GM21529 (cell line): Measurements from ENCODE around the gene RASEF.

Source experiments
- ATAC-seq: cut with Tn5 transposase; IDR thresholded peaks from one replicate; pipeline ENCODE4 v1.9.1; 2021; ENCODE audit not compliant: unreplicated experiment

RASEF gene

GRCh38 chr9:83013867-83014605 lies 48.9 kb downstream of the RASEF start:
- ATAC-seq = no peak

DNA sequence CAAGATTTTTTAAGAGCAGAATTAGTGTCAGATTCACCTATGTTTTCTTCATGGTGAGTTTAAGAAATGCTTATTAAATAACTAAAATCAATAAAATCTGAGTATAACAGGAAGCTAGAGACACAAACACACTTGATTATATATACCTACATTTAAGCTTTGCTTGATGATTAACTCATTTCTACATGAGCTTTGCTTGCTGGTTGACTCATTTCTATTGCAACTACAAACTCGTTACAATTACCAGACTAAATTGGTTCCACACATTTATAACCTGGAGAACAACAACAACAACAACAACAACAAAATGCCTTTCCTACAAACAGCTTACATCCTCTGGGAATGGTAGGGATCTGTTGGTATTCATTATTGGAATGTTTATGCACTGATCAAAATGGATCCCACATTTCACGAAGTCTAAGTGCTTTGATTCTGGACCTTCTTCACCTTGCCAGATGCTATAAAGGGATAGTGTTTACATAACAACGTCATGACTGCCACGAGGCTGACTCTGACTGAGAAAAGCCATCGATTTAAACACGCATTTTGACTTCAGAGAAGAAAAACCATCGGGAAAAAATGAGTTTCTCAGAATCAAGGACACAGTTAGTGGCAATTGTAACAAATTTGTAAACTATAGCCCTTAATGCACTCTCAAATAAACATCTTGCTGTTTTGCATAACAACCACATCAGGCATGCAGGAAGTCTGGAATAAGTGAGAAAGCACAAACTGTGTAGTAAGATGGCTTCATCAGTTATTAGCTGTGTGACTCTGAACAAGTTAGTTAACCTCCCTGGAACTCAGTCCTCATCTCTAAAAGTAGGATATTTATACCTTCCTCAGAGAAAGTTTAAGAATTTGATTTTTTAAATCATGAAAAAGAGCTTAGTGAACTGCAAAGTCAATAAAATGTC lies 49.8 kb downstream of the RASEF start:
- ATAC-seq = no peak

DNA sequence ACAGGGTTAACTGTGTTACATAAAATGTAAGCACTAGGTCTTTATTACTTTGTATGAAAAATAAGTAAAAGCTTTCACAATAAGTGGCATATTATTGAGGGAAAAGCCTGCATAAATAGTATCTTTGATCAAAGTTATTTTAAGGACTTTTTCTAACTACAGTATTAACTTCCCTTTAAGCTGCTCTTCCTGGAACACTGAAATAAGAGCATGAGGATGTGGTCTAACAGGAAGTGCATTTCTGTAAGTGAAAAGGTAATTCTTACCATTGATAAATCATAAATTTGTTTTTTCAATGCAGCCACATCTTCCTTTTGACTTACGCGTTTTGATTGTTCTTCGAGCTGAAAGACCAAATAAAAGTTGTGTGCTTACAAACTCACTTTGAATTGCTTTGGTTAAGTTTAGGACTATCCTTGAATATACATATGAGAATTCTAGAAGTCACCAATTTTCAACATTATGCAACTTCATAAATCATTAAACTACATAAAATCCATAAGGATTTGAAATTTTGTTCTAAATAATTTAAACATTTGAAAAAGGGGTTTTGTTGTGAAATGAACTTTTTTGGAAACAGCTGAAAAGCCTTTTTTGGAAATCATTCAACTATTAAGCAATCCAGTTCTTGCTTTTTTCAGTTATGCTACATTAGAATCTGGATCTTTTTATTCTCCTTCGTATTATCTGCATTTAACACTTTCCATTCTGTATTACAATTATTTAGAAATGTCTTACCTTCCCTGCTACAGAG lies 50.6 kb downstream of the RASEF start:
- ATAC-seq = no peak

GRCh38 chr9:83011611-83012010 lies 51.3 kb downstream of the RASEF start:
- no peak for ATAC-seq

GRCh38 chr9:83007521-83008300 lies 55.2 kb downstream of the RASEF start:
- no peak for ATAC-seq

- ATAC-seq = no peak
These were observed 56.6 kb downstream of the RASEF start for GRCh38 chr9:83006378-83006777.

- no peak for ATAC-seq
These were observed 57.0 kb downstream of the RASEF start for GRCh38 chr9:83005963-83006362.

DNA sequence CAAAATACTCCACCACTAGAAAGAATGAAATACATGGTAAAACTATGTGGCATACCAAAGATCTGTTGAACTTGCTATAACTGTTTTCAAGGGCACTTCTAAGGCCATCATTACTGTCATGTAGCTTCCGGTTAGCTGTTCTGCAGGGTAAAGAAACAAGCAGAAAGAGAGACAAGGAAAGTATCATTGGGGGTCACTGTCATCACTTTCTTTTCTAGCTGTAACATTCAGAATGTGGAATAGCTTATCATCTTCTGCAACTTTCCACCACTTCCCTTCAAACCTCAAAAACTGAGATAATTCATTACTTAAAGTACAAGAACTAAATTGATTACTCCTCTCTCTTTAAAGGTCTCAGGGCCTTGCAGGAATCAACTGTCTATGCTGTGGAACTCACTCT lies 57.6 kb downstream of the RASEF start:
- no peak for ATAC-seq

DNA sequence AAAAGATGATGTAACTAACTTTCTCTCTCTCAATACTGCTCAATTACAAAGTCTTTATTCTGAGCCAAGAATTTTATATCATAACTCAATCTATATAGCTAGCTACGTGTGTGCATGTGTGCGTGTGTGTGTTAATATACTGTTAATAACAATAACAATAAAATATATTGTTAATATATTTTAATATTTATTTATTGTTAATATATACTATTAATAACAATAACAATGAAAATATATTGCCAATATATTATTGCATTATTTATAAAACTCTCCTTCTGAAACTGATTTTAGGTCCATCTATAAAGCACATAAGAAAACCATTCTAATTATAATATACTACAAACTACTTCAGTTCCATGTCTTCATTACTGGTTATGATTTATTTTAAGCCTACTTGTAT lies 60.6 kb downstream of the RASEF start:
- ATAC-seq = no peak

- no peak for ATAC-seq
These were observed 62.2 kb downstream of the RASEF start for GRCh38 chr9:83000765-83001164.

- no peak for ATAC-seq
These were observed 64.5 kb downstream of the RASEF start for GRCh38 chr9:82998409-82998808.

GRCh38 chr9:82997476-82998140 lies 65.3 kb downstream of the RASEF start:
- no peak for ATAC-seq

- ATAC-seq = no peak
These were observed 66.0 kb downstream of the RASEF start for GRCh38 chr9:82996941-82997340.

DNA sequence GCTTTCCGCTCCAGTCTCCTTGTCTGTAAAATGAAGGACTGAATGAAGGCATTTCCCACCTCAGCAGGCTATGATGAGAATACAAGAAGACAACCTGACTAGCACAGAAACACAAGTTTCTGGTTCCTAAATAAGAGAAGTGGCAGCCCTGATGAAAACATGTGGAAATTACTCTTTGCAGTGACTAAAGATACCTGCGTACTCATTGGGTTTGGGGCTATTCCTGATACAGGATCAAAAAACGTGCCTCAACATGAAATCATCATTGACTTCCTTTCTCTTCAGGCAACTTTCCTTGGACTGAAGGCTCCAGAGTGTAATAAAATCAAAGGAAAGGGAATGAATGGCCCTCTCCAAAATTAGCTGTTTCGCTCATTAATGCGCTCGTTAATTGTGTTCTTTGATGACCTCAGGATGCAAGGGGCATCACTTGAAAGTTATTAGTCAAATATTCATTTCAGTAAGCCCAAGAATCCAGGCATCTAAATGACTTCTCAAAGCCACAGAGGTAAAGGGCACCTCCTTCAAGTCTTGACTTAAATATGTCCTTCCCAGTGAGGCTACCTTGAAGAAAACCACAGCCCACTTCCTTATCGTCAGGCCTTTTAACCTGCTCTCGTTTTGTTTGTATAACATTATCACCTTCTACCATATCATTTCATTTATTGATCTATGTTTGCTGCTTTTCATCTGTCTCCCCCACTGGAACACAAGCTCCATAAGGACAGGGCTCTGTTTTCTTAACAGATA lies 68.9 kb downstream of the RASEF start:
- no peak for ATAC-seq

GRCh38 chr9:82991671-82992070 lies 71.3 kb downstream of the RASEF start:
- ATAC-seq = no peak

DNA sequence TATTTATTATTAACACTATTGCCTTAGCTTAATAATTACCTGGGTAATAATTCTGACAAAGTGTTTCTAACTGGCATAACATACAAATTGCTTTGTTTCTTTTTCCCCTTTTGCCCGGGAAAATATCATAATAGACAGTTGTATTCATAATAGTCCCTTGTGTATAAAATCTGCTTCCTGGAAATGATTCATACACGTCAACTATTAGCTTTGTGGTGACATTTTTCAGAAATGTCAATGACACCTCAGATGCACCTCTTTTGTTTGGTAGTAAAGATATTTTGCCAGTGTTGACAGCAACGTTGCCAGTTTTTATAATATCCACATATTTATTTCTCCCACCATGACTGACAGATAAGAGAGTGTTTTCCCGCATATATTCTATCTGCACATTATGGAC lies 73.0 kb downstream of the RASEF start:
- no peak for ATAC-seq

DNA sequence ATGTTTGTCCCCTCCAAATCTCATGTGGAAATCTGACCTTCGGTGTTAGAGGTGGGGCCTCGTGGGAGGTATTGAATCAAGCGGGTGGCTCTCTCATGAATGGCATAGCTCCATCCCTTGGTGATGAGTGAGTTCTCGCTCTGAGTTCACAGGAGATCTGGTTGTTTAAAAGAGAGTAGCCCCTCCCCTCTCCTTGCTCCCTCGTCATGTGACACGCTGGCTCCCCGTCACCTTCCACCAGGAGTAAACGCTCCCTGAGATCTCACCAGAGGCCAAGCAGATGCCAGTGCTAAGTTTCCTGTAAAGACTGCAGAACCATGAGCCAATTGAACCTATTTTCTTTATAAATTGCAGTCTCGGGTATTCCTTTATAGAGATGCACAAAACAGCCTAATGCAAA lies 74.5 kb downstream of the RASEF start:
- ATAC-seq = no peak

DNA sequence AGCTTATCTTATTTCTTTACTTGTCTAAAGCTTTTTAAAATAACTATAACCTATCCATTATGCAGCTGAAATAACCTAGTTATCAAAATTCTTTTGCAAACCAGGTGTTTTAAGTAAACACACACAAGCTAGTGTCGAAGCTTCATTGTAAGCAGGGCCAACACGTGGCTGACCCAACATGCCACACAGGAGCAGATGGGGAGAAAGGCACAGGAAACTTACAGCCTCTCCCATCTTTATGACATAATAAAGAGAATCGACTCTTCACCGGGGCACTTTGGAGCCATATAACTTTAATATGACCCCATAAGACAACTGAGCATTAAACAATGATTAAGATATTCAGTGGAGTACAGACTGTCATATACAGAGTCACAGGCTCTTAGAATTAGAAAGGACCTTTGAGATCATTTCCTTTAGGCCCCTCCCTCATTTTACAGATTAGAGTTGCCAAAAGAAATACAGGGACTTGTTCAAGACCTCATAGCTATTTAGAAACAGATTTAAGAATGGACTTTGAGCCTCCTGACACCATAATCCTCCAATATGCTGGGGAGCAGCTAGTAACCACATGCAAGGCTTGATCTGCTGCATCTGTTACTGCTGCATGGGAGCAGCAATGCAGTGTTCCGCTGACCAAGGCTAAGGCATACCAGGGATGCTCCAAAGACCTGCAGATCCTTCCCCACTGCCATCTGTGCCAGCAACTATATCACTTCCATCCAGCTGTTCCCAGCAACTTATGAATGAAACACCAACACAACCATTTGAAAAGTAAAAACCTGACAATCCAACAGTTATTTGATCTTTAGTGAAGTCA lies 75.4 kb downstream of the RASEF start:
- ATAC-seq = no peak

DNA sequence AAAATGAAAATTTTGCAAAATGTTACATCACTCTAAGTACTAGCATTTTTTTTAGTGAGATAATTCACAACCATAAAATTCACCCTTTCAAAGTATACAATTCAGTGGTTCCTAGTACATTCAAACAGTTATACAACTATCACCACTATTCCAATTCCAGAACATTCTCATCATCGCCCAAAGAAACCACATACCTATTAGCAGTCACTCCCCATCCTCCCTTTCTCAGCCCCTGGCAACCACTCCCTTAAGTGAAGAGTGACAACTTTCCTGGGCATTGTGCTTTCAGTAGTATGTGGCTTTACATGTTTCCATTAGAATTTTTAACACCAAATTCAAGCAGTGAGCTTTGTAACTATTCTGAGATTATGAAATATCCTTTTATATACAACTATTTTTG lies 81.4 kb downstream of the RASEF start:
- ATAC-seq = no peak
